H9 (cell line): ENCODE measurements around the gene HIPK1. TPM values are rescaled to one million over a fixed set of nuclear protein-coding genes. Genes with fewer than 3 reads are reported as not detected.

Experiments used
- DNase-seq: peaks from one replicate; pipeline ENCODE4 v3.0.0-alpha.2; 2017
- H2AFZ ChIP-seq: one replicate; pipeline ENCODE4 v1.6.1; 2013; ENCODE audit warnings: mild to moderate bottlenecking, low read length, control low read depth, moderate library complexity
- H2AK5ac ChIP-seq: 2 replicates; pipeline ENCODE4 v1.6.1; 2013; ENCODE audit warnings: low read length, control low read depth, mixed read lengths; ENCODE audit not compliant: insufficient read length
- H2BK120ac ChIP-seq: one replicate; pipeline ENCODE4 v1.6.1; 2013; ENCODE audit warnings: low read depth, mild to moderate bottlenecking, low read length, control low read depth, inconsistent platforms; ENCODE audit not compliant: poor library complexity, severe bottlenecking
- H2BK12ac ChIP-seq: 2 replicates; pipeline ENCODE4 v1.6.1; 2013; ENCODE audit warnings: low read length, control low read depth, mixed read lengths, low read depth; ENCODE audit not compliant: insufficient read length
- H2BK15ac ChIP-seq: 2 replicates; pipeline ENCODE4 v1.6.1; 2013; ENCODE audit warnings: low read depth, low read length, control low read depth
- H2BK20ac ChIP-seq: one replicate; pipeline ENCODE4 v1.6.1; 2013; ENCODE audit warnings: low read depth, mild to moderate bottlenecking, low read length, control low read depth, inconsistent platforms; ENCODE audit not compliant: poor library complexity, severe bottlenecking
- H2BK5ac ChIP-seq: 2 replicates; pipeline ENCODE4 v1.6.1; 2013; ENCODE audit warnings: low read length, control low read depth, mixed read lengths; ENCODE audit not compliant: insufficient read length
- H3K14ac ChIP-seq: 2 replicates; pipeline ENCODE4 v1.6.1; 2013; ENCODE audit warnings: low read length, control low read depth; ENCODE audit not compliant: insufficient read depth
- H3K18ac ChIP-seq: 2 replicates; pipeline ENCODE4 v1.6.1; 2013; ENCODE audit warnings: low read depth, mild to moderate bottlenecking, mixed read lengths, low read length, control low read depth; ENCODE audit not compliant: insufficient read length
- H3K23ac ChIP-seq: 2 replicates; pipeline ENCODE4 v1.6.1; 2013; ENCODE audit warnings: low read length, control low read depth, mixed read lengths, low read depth; ENCODE audit not compliant: insufficient read length
- H3K23me2 ChIP-seq: 2 replicates; pipeline ENCODE4 v1.6.1; 2013; ENCODE audit warnings: low read depth, mild to moderate bottlenecking, mixed read lengths, low read length, control low read depth; ENCODE audit not compliant: insufficient read length, poor library complexity, severe bottlenecking
- H3K27ac ChIP-seq: 2 replicates; pipeline ENCODE4 v1.5.1; 2013; ENCODE audit warnings: low read length, control low read depth, mixed read lengths, low read depth; ENCODE audit not compliant: insufficient read length
- H3K27me3 ChIP-seq: 2 replicates; pipeline ENCODE4 v1.6.1; 2013; ENCODE audit warnings: low read length, control low read depth, inconsistent platforms; ENCODE audit not compliant: insufficient read depth
- H3K4ac ChIP-seq: 2 replicates; pipeline ENCODE4 v1.6.1; 2013; ENCODE audit warnings: low read depth, mild to moderate bottlenecking, control low read depth, inconsistent platforms, low read length, moderate library complexity
- H3K4me1 ChIP-seq: 2 replicates; pipeline ENCODE4 v1.6.1; 2013; ENCODE audit warnings: low read length, control low read depth, inconsistent platforms; ENCODE audit not compliant: insufficient read depth
- H3K4me2 ChIP-seq: 2 replicates; pipeline ENCODE4 v1.6.1; 2013; ENCODE audit warnings: low read length, control low read depth, mixed read lengths; ENCODE audit not compliant: insufficient read length, insufficient read depth
- H3K56ac ChIP-seq: 2 replicates; pipeline ENCODE4 v1.6.1; 2013; ENCODE audit warnings: low read depth, mild to moderate bottlenecking, mixed read lengths, low read length, control low read depth; ENCODE audit not compliant: insufficient read length
- H3K79me1 ChIP-seq: 2 replicates; pipeline ENCODE4 v1.6.1; 2013; ENCODE audit warnings: low read depth, mild to moderate bottlenecking, moderate library complexity, low read length, control low read depth, inconsistent platforms; ENCODE audit not compliant: insufficient read depth, poor library complexity, severe bottlenecking
- H3K79me2 ChIP-seq: 2 replicates; pipeline ENCODE4 v1.6.1; 2013; ENCODE audit warnings: low read length, control low read depth, inconsistent platforms; ENCODE audit not compliant: insufficient read depth
- H3K9ac ChIP-seq: 2 replicates; pipeline ENCODE4 v1.6.1; 2013; ENCODE audit warnings: low read length, control low read depth, mixed read lengths; ENCODE audit not compliant: insufficient read length; ENCODE audit errors: extremely low read depth
- H3K9me3 ChIP-seq: one replicate; pipeline ENCODE4 v1.6.1; 2013; ENCODE audit warnings: low read depth, low read length, inconsistent platforms; ENCODE audit not compliant: control insufficient read depth
- H3T11ph ChIP-seq: one replicate; pipeline ENCODE4 v1.6.1; 2013; ENCODE audit warnings: mild to moderate bottlenecking, low read length, control low read depth, inconsistent platforms
- H4K20me1 ChIP-seq: one replicate; pipeline ENCODE4 v1.6.1; 2013; ENCODE audit not compliant: control insufficient read depth, insufficient read length, insufficient read depth
- H4K5ac ChIP-seq: 2 replicates; pipeline ENCODE4 v1.6.1; 2013; ENCODE audit warnings: low read depth, mild to moderate bottlenecking, mixed read lengths, low read length, control low read depth; ENCODE audit not compliant: insufficient read length
- H4K8ac ChIP-seq: replicated peaks from 2 replicates; pipeline ENCODE4 v1.6.1; 2013; ENCODE audit warnings: low read length, control low read depth, mixed read lengths, low read depth; ENCODE audit not compliant: insufficient read length
- H4K91ac ChIP-seq: 2 replicates; pipeline ENCODE4 v1.6.1; 2013; ENCODE audit warnings: low read depth, mild to moderate bottlenecking, moderate library complexity, mixed read lengths, low read length, control low read depth; ENCODE audit not compliant: insufficient read length
- H3K27ac Mint-ChIP-seq, 3 experiments: 2 replicates in 2 of 3; 3 replicates in 1 of 3; pipeline ENCODE4 v1.8.0; 2020 to 2021; ENCODE audit warnings: mixed read lengths in 3 of 3, mild to moderate bottlenecking in 1 of 3, moderate library complexity in 1 of 3
- H3K27me3 Mint-ChIP-seq: 2 replicates; pipeline ENCODE4 v1.8.0; 2021; ENCODE audit warnings: low read depth, mild to moderate bottlenecking, moderate library complexity, mixed read lengths
- H3K36me3 Mint-ChIP-seq, 3 experiments: 2 replicates in 2 of 3; 3 replicates in 1 of 3; pipeline ENCODE4 v1.8.0; 2020 to 2021; ENCODE audit warnings: low read depth in 3 of 3, mixed read lengths in 3 of 3; ENCODE audit not compliant: insufficient read depth in 1 of 3
- H3K4me1 Mint-ChIP-seq, 2 experiments: 2 replicates each; pipeline ENCODE4 v1.8.0; 2020; ENCODE audit warnings: mixed read lengths in 2 of 2
- H3K4me3 Mint-ChIP-seq, 2 experiments: 2 replicates in 1 of 2; 3 replicates in 1 of 2; pipeline ENCODE4 v1.8.0; 2020 to 2021; ENCODE audit warnings: mild to moderate bottlenecking in 2 of 2, mixed read lengths in 2 of 2, moderate library complexity in 1 of 2
- H3K9me3 Mint-ChIP-seq, 2 experiments: 2 replicates in 1 of 2; 3 replicates in 1 of 2; pipeline ENCODE4 v1.8.0; 2020; ENCODE audit warnings: mild to moderate bottlenecking in 2 of 2, mixed read lengths in 2 of 2, moderate library complexity in 1 of 2
- CTCF ChIP-seq: fragments of 200-600 bp; sonication (generic); conservative IDR thresholded peaks from 3 replicates; pipeline ENCODE4 v1.8.0; 2021; ENCODE audit warnings: antibody characterized with exemption, mild to moderate bottlenecking
- WGBS: extraction: QIAGEN DNeasy Blood & Tissue Kit; methylation state at CpG from one replicate; pipeline ENCODE4 v1.1.7; 2013; ENCODE audit warnings: missing lambda C conversion rate, low lambda C conversion rate, mixed read lengths; ENCODE audit not compliant: insufficient read length; ENCODE audit errors: extremely low coverage; 5-methylcytosine and 5-hydroxymethylcytosine counted together
- total RNA-seq: library from RNA; stranded (reverse); gene quantifications from 2 replicates; pipeline ENCODE4 v1.2.1, GENCODE V29; 2021

Gene HIPK1
- total RNA-seq, 1 experiment from 2014 or later: 65.7 TPM

- no peaks in the 10 kb centered on the region for H3K27me3 Mint-ChIP-seq
- H2AFZ ChIP-seq: no peak overlapping the region
- no peak overlapping the region for H3K27ac Mint-ChIP-seq
These were observed 47.5 kb upstream of the HIPK1 start for GRCh38 chr1:113881661-113882060.

More at GRCh38 chr1:113881661-113882060, 47.5 kb upstream of the HIPK1 start:
- H2BK20ac ChIP-seq: no peak overlapping the region
- no peak overlapping the region for H3K4me3 Mint-ChIP-seq
- H2BK5ac ChIP-seq: no peak overlapping the region
- no peak overlapping the region for H3K23ac ChIP-seq
- no peaks in the 10 kb centered on the region for H4K20me1 ChIP-seq
- no peak overlapping the region for H3K14ac ChIP-seq
- no peaks in the 10 kb centered on the region for H3K9me3 ChIP-seq
- H3K79me2 ChIP-seq: no peaks in the 10 kb centered on the region
- no peak overlapping the region for H3K4me2 ChIP-seq
- no peaks in the 10 kb centered on the region for H3K36me3 Mint-ChIP-seq
- no peak overlapping the region for H3K56ac ChIP-seq
- H3K4me1 ChIP-seq: no peaks in the 10 kb centered on the region
- no peak overlapping the region for H2BK120ac ChIP-seq
- H2AK5ac ChIP-seq: no peak overlapping the region
- no peak overlapping the region for H4K91ac ChIP-seq
- TF ChIP-seq CTCF: no peak
- no peaks in the 10 kb centered on the region for H3K23me2 ChIP-seq
- H4K5ac ChIP-seq: no peak overlapping the region
- no peak overlapping the region for H3K27ac ChIP-seq
- H2BK12ac ChIP-seq: no peak overlapping the region
- no peaks in the 10 kb centered on the region for H3K79me1 ChIP-seq
- H3K9ac ChIP-seq: no peak overlapping the region
- no peak overlapping the region for H3T11ph ChIP-seq
- no peak overlapping the region for H3K18ac ChIP-seq
- peaks cover 9 to 17% of the 10 kb centered on the region in 2 experiments for H3K4me1 Mint-ChIP-seq
- H2BK15ac ChIP-seq: no peak overlapping the region
- no CpG with 5 or more reads among the region's 2 CpGs for WGBS
- DNase-seq: no peak
- no peak overlapping the region for H3K4ac ChIP-seq
- no peaks in the 10 kb centered on the region for H3K27me3 ChIP-seq
- no peaks in the 10 kb centered on the region for H3K9me3 Mint-ChIP-seq
- H4K8ac ChIP-seq: no peak overlapping the region
